WERI-Rb-1 (cell line): ENCODE measurements around the gene ZBTB7C.

Source experiments
- DNase-seq: peaks from one replicate; pipeline ENCODE4 v3.0.0-alpha.2; 2020
- H3K27ac ChIP-seq: fragments of 250-450 bp; sonication (Bioruptor Pico); 2 replicates; pipeline ENCODE4 v1.5.1; 2020; ENCODE audit warnings: mild to moderate bottlenecking, moderate library complexity
- H3K27me3 ChIP-seq: fragments of 250-450 bp; sonication (Bioruptor Pico); 2 replicates; pipeline ENCODE4 v1.5.1; 2021; ENCODE audit warnings: mild to moderate bottlenecking, low read depth, moderate library complexity; ENCODE audit not compliant: insufficient read depth, severe bottlenecking
- H3K36me3 ChIP-seq: fragments of 250-450 bp; sonication (Bioruptor Pico); 2 replicates; pipeline ENCODE4 v1.5.1; 2020; ENCODE audit warnings: mild to moderate bottlenecking, moderate library complexity
- H3K4me3 ChIP-seq: 2 replicates; pipeline ENCODE4 v1.5.1; 2011; ENCODE audit warnings: low read depth, mild to moderate bottlenecking, control low read depth, low read length
- H3K9me3 ChIP-seq: fragments of 250-450 bp; sonication (Bioruptor Pico); 2 replicates; pipeline ENCODE4 v1.5.1; 2021; ENCODE audit warnings: mild to moderate bottlenecking, moderate library complexity; ENCODE audit not compliant: severe bottlenecking
- CTCF ChIP-seq: IDR thresholded peaks from 2 replicates; pipeline ENCODE4 v1.5.1; 2011; ENCODE audit warnings: low read depth, mild to moderate bottlenecking, control low read depth, inconsistent platforms, low read length

Gene ZBTB7C

GRCh38 chr18:48022021-48022420 is 387.2 kb downstream of the ZBTB7C start:
- Histone ChIP-seq H3K36me3 (no peaks in the 10 kb centered on the region), H3K4me3 (no peak overlapping the region)
- TF ChIP-seq CTCF = no peak

GRCh38 chr18:48021273-48021914 is 387.8 kb downstream of the ZBTB7C start:
- TF ChIP-seq CTCF = no peak
- Histone ChIP-seq H3K9me3 (no peaks in the 10 kb centered on the region), H3K27ac (no peak overlapping the region)

More at GRCh38 chr18:48022021-48022420, 387.2 kb downstream of the ZBTB7C start:
- Histone ChIP-seq H3K9me3 (no peaks in the 10 kb centered on the region), H3K27me3 (no peaks in the 10 kb centered on the region), H3K27ac (no peak overlapping the region)
- DNase-seq = no peak

GRCh38 chr18:48020337-48021250 is 388.6 kb downstream of the ZBTB7C start:
- no peaks in the 10 kb centered on the region for H3K36me3 ChIP-seq
- TF ChIP-seq CTCF = 0 out of 2 replicates have a peak, but pooled peaks have one; percentile 12
- H3K27me3 ChIP-seq = no peaks in the 10 kb centered on the region
- no peak overlapping the region for H3K4me3 ChIP-seq
- no peak for DNase-seq
- no peaks in the 10 kb centered on the region for H3K9me3 ChIP-seq
- no peak overlapping the region for H3K27ac ChIP-seq

More at GRCh38 chr18:48021273-48021914, 387.8 kb downstream of the ZBTB7C start:
- no peaks in the 10 kb centered on the region for H3K36me3 ChIP-seq
- DNase-seq = no peak
- no peak overlapping the region for H3K4me3 ChIP-seq
- H3K27me3 ChIP-seq = no peaks in the 10 kb centered on the region

GRCh38 chr18:48019557-48020325 is 389.4 kb downstream of the ZBTB7C start:
- H3K4me3 ChIP-seq = no peak overlapping the region
- H3K27ac ChIP-seq = no peak overlapping the region
- no peaks in the 10 kb centered on the region for H3K36me3 ChIP-seq
- no peak for TF ChIP-seq CTCF
- no peaks in the 10 kb centered on the region for H3K9me3 ChIP-seq
- DNase-seq = no peak
- no peaks in the 10 kb centered on the region for H3K27me3 ChIP-seq

- TF ChIP-seq CTCF = no peak
- Histone ChIP-seq H3K27ac (no peak overlapping the region), H3K9me3 (no peaks in the 10 kb centered on the region), H3K36me3 (no peaks in the 10 kb centered on the region), H3K4me3 (no peak overlapping the region), H3K27me3 (no peaks in the 10 kb centered on the region)
- no peak for DNase-seq
These were observed 390.3 kb downstream of the ZBTB7C start for GRCh38 chr18:48018851-48019250.
